H1 (cell line): ENCODE data around the gene FARS2. TPM values are rescaled to one million over a fixed set of nuclear protein-coding genes. Genes with fewer than 3 reads are reported as not detected.

Experiments used
- CTCF ChIA-PET: fragments of 300-600 bp; sonication (Branson Sonifier 250); formaldehyde crosslinking; loops from one replicate; lab custom pipeline; 2021; ENCODE audit not compliant: partially characterized antibody; lab: Charles Lee
- POLR2A ChIA-PET: fragments of 300-600 bp; sonication (Branson Sonifier 250); formaldehyde crosslinking; loops from one replicate; lab custom pipeline; 2021; ENCODE audit warnings: inconsistent platforms; ENCODE audit not compliant: partially characterized antibody; lab: Charles Lee
- DNase-seq, 2 experiments: peaks; one replicate each; pipeline versions ENCODE4 v3.0.0 to v3.0.0-alpha.2; 2010 to 2022; ENCODE audit warnings: low spot score in 2 of 2, low read depth in 1 of 2, mixed read lengths in 1 of 2
- FAIRE-seq: peaks from 2 replicates; lab custom pipeline; 2011; peaks lifted over from hg19 to GRCh38; lab: Jason Lieb, UNC
- H2AFZ ChIP-seq: 2 replicates; pipeline ENCODE4 v1.8.1; 2012; ENCODE audit warnings: low read length, inconsistent platforms
- H2AK5ac ChIP-seq: 2 replicates; pipeline ENCODE4 v1.6.1; 2013; ENCODE audit warnings: low read depth, low read length
- H2BK120ac ChIP-seq: replicated peaks from 2 replicates; pipeline ENCODE3; 2013; ENCODE audit warnings: low read depth, low read length, inconsistent platforms
- H2BK12ac ChIP-seq: 2 replicates; pipeline ENCODE4 v1.6.1; 2013; ENCODE audit warnings: low read depth, low read length
- H2BK15ac ChIP-seq: 2 replicates; pipeline ENCODE4 v1.6.1; 2013; ENCODE audit warnings: low read length
- H2BK20ac ChIP-seq: 2 replicates; pipeline ENCODE4 v1.6.1; 2013; ENCODE audit warnings: low read length
- H2BK5ac ChIP-seq: 2 replicates; pipeline ENCODE4 v1.6.1; 2013; ENCODE audit warnings: low read depth, low read length
- H3K14ac ChIP-seq: 2 replicates; pipeline ENCODE4 v1.6.1; 2013; ENCODE audit warnings: inconsistent platforms; ENCODE audit not compliant: insufficient read length
- H3K18ac ChIP-seq: 2 replicates; pipeline ENCODE4 v1.6.1; 2013; ENCODE audit warnings: low read length; ENCODE audit errors: extremely low read depth
- H3K23ac ChIP-seq: 2 replicates; pipeline ENCODE4 v1.6.1; 2013; ENCODE audit warnings: inconsistent platforms; ENCODE audit not compliant: insufficient read length
- H3K23me2 ChIP-seq: 2 replicates; pipeline ENCODE4 v1.6.1; 2013; ENCODE audit warnings: low read depth, low read length
- H3K27ac ChIP-seq: 2 replicates; pipeline ENCODE4 v1.6.1; 2011; ENCODE audit warnings: low read depth, low read length, inconsistent platforms
- H3K27me3 ChIP-seq, 4 experiments: replicated peaks in 1 of 4; 1 replicate in 1 of 4; 2 replicates in 3 of 4; pipeline versions ENCODE4 v1.6.1 to v1.8.1; 2011 to 2013; ENCODE audit warnings: low read length in 3 of 4, mild to moderate bottlenecking in 3 of 4, inconsistent platforms in 2 of 4, mixed read lengths in 2 of 4, moderate library complexity in 1 of 4; ENCODE audit not compliant: control insufficient read depth in 3 of 4, insufficient read depth in 3 of 4; ENCODE audit errors: extremely low read depth in 1 of 4
- H3K36me3 ChIP-seq, 4 experiments: 2 replicates each; pipeline versions ENCODE4 v1.6.1 to v1.8.1; 2011 to 2013; ENCODE audit warnings: mild to moderate bottlenecking in 4 of 4, low read length in 3 of 4, moderate library complexity in 2 of 4, control low read depth in 1 of 4, inconsistent platforms in 1 of 4; ENCODE audit not compliant: insufficient read depth in 4 of 4, control insufficient read depth in 2 of 4
- H3K4ac ChIP-seq: replicated peaks from 2 replicates; pipeline ENCODE3; 2013; ENCODE audit warnings: low read length, low read depth, mixed read lengths, inconsistent platforms; ENCODE audit not compliant: insufficient read length
- H3K4me1 ChIP-seq, 4 experiments: replicated peaks in 1 of 4; 1 replicate in 1 of 4; 2 replicates in 3 of 4; pipeline versions ENCODE4 v1.6.1 to v1.8.1; 2011 to 2013; ENCODE audit warnings: low read length in 3 of 4, inconsistent platforms in 2 of 4, mixed read lengths in 1 of 4; ENCODE audit not compliant: insufficient read depth in 4 of 4, control insufficient read depth in 3 of 4
- H3K4me2 ChIP-seq, 2 experiments: 2 replicates each; pipeline versions ENCODE4 v1.6.1 to v1.8.1; 2011 to 2013; ENCODE audit warnings: low read depth in 2 of 2, low read length in 2 of 2, control low read depth in 1 of 2, inconsistent platforms in 1 of 2, mild to moderate bottlenecking in 1 of 2; ENCODE audit not compliant: insufficient read depth in 1 of 2
- H3K4me3 ChIP-seq, 4 experiments: fragments of 200-600, 300-600 bp in 1 of 4; sonication (generic), shearing (Covaris generic), sonication (Bioruptor Twin) in 1 of 4; 2 replicates each; pipeline versions ENCODE4 v1.5.1 to v1.8.1; 2011 to 2016; ENCODE audit warnings: low read length in 4 of 4, low read depth in 3 of 4, control low read depth in 2 of 4, inconsistent platforms in 2 of 4, mild to moderate bottlenecking in 2 of 4, mixed read lengths in 1 of 4, moderate library complexity in 1 of 4; ENCODE audit not compliant: insufficient read depth in 2 of 4; ENCODE audit errors: extremely low read depth in 1 of 4
- H3K56ac ChIP-seq: replicated peaks from 2 replicates; pipeline ENCODE3; 2013; ENCODE audit warnings: low read depth, mild to moderate bottlenecking, mixed read lengths, low read length, inconsistent platforms; ENCODE audit not compliant: insufficient read length
- H3K79me1 ChIP-seq: 2 replicates; pipeline ENCODE4 v1.6.1; 2013; ENCODE audit warnings: low read depth, low read length, control low read depth
- H3K79me2 ChIP-seq, 2 experiments: 2 replicates each; pipeline versions ENCODE4 v1.6.1 to v1.8.1; 2012 to 2013; ENCODE audit warnings: low read length in 2 of 2, mild to moderate bottlenecking in 2 of 2, inconsistent platforms in 1 of 2; ENCODE audit not compliant: insufficient read depth in 2 of 2, control insufficient read depth in 1 of 2
- H3K9ac ChIP-seq, 4 experiments: replicated peaks in 1 of 4; 1 replicate in 1 of 4; 2 replicates in 3 of 4; pipeline versions ENCODE4 v1.6.1 to v1.8.1; 2011 to 2013; ENCODE audit warnings: low read depth in 3 of 4, low read length in 3 of 4, control low read depth in 2 of 4, mild to moderate bottlenecking in 2 of 4, moderate library complexity in 2 of 4, inconsistent platforms in 1 of 4; ENCODE audit errors: extremely low read depth in 1 of 4
- H3K9me3 ChIP-seq, 2 experiments: 2 replicates each; pipeline versions ENCODE4 v1.6.1 to v1.8.1; 2012 to 2013; ENCODE audit warnings: mild to moderate bottlenecking in 2 of 2, moderate library complexity in 2 of 2, control low read depth in 1 of 2, inconsistent platforms in 1 of 2, low read depth in 1 of 2, low read length in 1 of 2, mixed read lengths in 1 of 2; ENCODE audit not compliant: insufficient read depth in 2 of 2
- H4K20me1 ChIP-seq, 2 experiments: replicated peaks in 1 of 2; 2 replicates each; pipeline versions ENCODE3 to v1.8.1; 2011 to 2013; ENCODE audit warnings: inconsistent platforms in 2 of 2, low read length in 2 of 2, mild to moderate bottlenecking in 1 of 2; ENCODE audit not compliant: insufficient read depth in 2 of 2, control insufficient read depth in 1 of 2
- H4K5ac ChIP-seq: 2 replicates; pipeline ENCODE4 v1.6.1; 2013; ENCODE audit warnings: low read length, low read depth, mixed read lengths, inconsistent platforms; ENCODE audit not compliant: insufficient read length
- H4K8ac ChIP-seq: 2 replicates; pipeline ENCODE4 v1.8.0; 2013; ENCODE audit warnings: mild to moderate bottlenecking, moderate library complexity, low read length, inconsistent platforms; ENCODE audit not compliant: insufficient read depth; ENCODE audit errors: extremely low read depth
- H4K91ac ChIP-seq: replicated peaks from 2 replicates; pipeline ENCODE3; 2013; ENCODE audit warnings: low read length, mixed read lengths, inconsistent platforms; ENCODE audit not compliant: insufficient read length
- ASH2L ChIP-seq: fragments of 200-600, 300-600 bp; sonication (generic); IDR thresholded peaks from one replicate; pipeline ENCODE4 v1.7.1; 2017; ENCODE audit warnings: low read length
- CEBPB ChIP-seq: IDR thresholded peaks from 2 replicates; pipeline ENCODE4 v1.6.1; 2012; ENCODE audit warnings: low read depth, low read length
- CHD2 ChIP-seq: IDR thresholded peaks from 2 replicates; pipeline ENCODE4 v1.6.1; 2012; ENCODE audit warnings: low read length, improper control_type of control experiment
- CREB1 ChIP-seq: IDR thresholded peaks from 2 replicates; pipeline ENCODE4 v1.6.1; 2012; ENCODE audit warnings: inconsistent platforms
- GABPA ChIP-seq: IDR thresholded peaks from 2 replicates; pipeline ENCODE4 v1.6.1; 2011; ENCODE audit warnings: mild to moderate bottlenecking, low read length, moderate library complexity, borderline replicate concordance; ENCODE audit not compliant: insufficient read depth
- PHF8 ChIP-seq: fragments of 200-600 bp; sonication (generic); conservative IDR thresholded peaks from 2 replicates; pipeline ENCODE4 v1.7.1; 2012; ENCODE audit warnings: low read depth, mild to moderate bottlenecking, inconsistent platforms, low read length, moderate library complexity
- POU5F1 ChIP-seq: IDR thresholded peaks from 2 replicates; pipeline ENCODE4 v1.6.1; 2011; ENCODE audit warnings: low read depth, mild to moderate bottlenecking, low read length, moderate library complexity
- RAD21 ChIP-seq, 2 experiments: IDR thresholded peaks in 1 of 2; conservative IDR thresholded peaks in 1 of 2; 2 replicates each; pipeline ENCODE4 v1.6.1; 2011; ENCODE audit warnings: low read depth in 2 of 2, low read length in 2 of 2, improper control_type of control experiment in 1 of 2, inconsistent platforms in 1 of 2, mild to moderate bottlenecking in 1 of 2, moderate library complexity in 1 of 2
- SUZ12 ChIP-seq: fragments of 200-600 bp; sonication (generic); IDR thresholded peaks from 2 replicates; pipeline ENCODE4 v1.6.1; 2012; ENCODE audit warnings: mild to moderate bottlenecking, inconsistent platforms, low read length, moderate library complexity, mixed read lengths
- ZNF274 ChIP-seq: IDR thresholded peaks from 2 replicates; pipeline ENCODE4 v1.7.0; 2012; ENCODE audit warnings: low read length, borderline replicate concordance; ENCODE audit errors: extremely low read depth
- WGBS, 2 experiments: shearing (Covaris generic) in 1 of 2; methylation state at CpG; one replicate each; pipeline versions ENCODE4 v1.1.6 to v1.1.7; 2013 to 2015; ENCODE audit warnings: low lambda C conversion rate in 2 of 2, mixed read lengths in 2 of 2, inconsistent platforms in 1 of 2, low coverage in 1 of 2, missing lambda C conversion rate in 1 of 2; ENCODE audit not compliant: insufficient replicate concordance in 2 of 2, insufficient coverage in 1 of 2, insufficient read length in 1 of 2; ENCODE audit errors: extremely low coverage in 1 of 2, missing lambda C conversion rate in 1 of 2; 5-methylcytosine and 5-hydroxymethylcytosine counted together
- polyA plus RNA-seq, 7 experiments: library from polyadenylated mRNA; depleted of rRNA in 3 of 7; stranded (reverse) in 5 of 7; unstranded in 2 of 7; fragments of >200 nt in 5 of 7; fragments of 200-250 nt in 2 of 7; gene quantifications; 1 replicate in 5 of 7; 2 replicates in 1 of 7; 4 replicates in 1 of 7; pipeline versions ENCODE4 v1.2.1 to v1.2.3, GENCODE V29; 2011 to 2013; ENCODE audit warnings: missing spikeins in 2 of 7, mixed read lengths in 2 of 7
- total RNA-seq: library from RNA; stranded (reverse); fragmentation: NEBNext Ultra II Directional; extraction: Animal tissue kit (Norgen Biotek cat#: 25700); gene quantifications from 2 replicates; pipeline ENCODE4 v1.2.1, GENCODE V29; 2021
- TF ChIP-seq, protein P1 (sequence below): IDR thresholded peaks from 2 replicates; pipeline ENCODE4 v1.6.1; 2012; ENCODE audit warnings: inconsistent platforms

FARS2 gene
- total and polyA plus RNA-seq, 2 of the 8 experiments (the other 6 are each of a cell fraction or from before 2014, with no cell fraction given), result 11.7 to 14.4 TPM

- no peak overlapping the region for H3K4ac ChIP-seq
- H3K4me3 ChIP-seq, result no peak overlapping the region
- H3K23ac ChIP-seq, result no peak overlapping the region
- CTCF ChIA-PET, result interaction anchor here (0.6 to 1.2 kb wide), 3 partner anchors 451 to 600 kb away, joined by 3 read pairs; no protein-coding TSS in a partner anchor
- H3K36me3 ChIP-seq, result no peaks in the 10 kb centered on the region
- peaks cover 0 to 2% (median 0%) of the 10 kb centered on the region in 4 experiments; a peak in 1 of 7 replicates for H3K4me1 ChIP-seq
- H3K9me3 ChIP-seq, result 0 out of 4 replicates have a peak, but pooled peaks cover 0 to 2% of the 10 kb centered on the region in 2 experiments
- no peak overlapping the region for H4K5ac ChIP-seq
- H3K14ac ChIP-seq, result no peak overlapping the region
- no peaks in the 10 kb centered on the region for H3K79me2 ChIP-seq
- no peak overlapping the region for H3K4me2 ChIP-seq
- WGBS, 2 experiments, result 90% methylated on average over 7 of the region's 7 CpGs; no CpG with 5 or more reads in 1 of the 2 experiments
- H3K79me1 ChIP-seq, result no peaks in the 10 kb centered on the region; the same call in 1 of the 2 replicates
- H2BK12ac ChIP-seq, result no peak overlapping the region
- H2BK20ac ChIP-seq, result no peak overlapping the region
- H2AFZ ChIP-seq, result no peak overlapping the region
- TF ChIP-seq PHF8, result no peak
- no peak for TF ChIP-seq RAD21 (IDR thresholded peaks at IDR 0.05 in 1 of 2, conservative IDR thresholded peaks at IDR 0.05 in 1 of 2; ENCODE audit: low read depth in 2 of 2, low read length in 2 of 2)
- TF ChIP-seq, protein P1, sequence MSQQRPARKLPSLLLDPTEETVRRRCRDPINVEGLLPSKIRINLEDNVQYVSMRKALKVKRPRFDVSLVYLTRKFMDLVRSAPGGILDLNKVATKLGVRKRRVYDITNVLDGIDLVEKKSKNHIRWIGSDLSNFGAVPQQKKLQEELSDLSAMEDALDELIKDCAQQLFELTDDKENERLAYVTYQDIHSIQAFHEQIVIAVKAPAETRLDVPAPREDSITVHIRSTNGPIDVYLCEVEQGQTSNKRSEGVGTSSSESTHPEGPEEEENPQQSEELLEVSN, result no peak
- TF ChIP-seq CREB1, result no peak
- TF ChIP-seq ZNF274, result no peak
- TF ChIP-seq CHD2, result no peak
- no peak for TF ChIP-seq POU5F1
- TF ChIP-seq CEBPB, result no peak
- TF ChIP-seq SUZ12, result no peak
- no peak for TF ChIP-seq ASH2L
- no peak for TF ChIP-seq GABPA
- TF ChIP-seq, all 59 proteins: peak for 0
- no peak overlapping the region for H2BK120ac ChIP-seq
- H4K91ac ChIP-seq, result no peak overlapping the region
- no peaks in the 10 kb centered on the region for H3K23me2 ChIP-seq
- DNase-seq, result no peak
- no peak overlapping the region for H3K56ac ChIP-seq
- H4K20me1 ChIP-seq, result peaks cover 0 to 2% of the 10 kb centered on the region in 2 experiments
- H2AK5ac ChIP-seq, result no peak overlapping the region
- H3K27ac ChIP-seq, result no peak overlapping the region
- FAIRE-seq, result no peak
- no peaks in the 10 kb centered on the region for H3K27me3 ChIP-seq
- H2BK15ac ChIP-seq, result no peak overlapping the region
- no peak overlapping the region for H4K8ac ChIP-seq
- H2BK5ac ChIP-seq, result no peak overlapping the region
- POLR2A ChIA-PET, result no interaction called here
- H3K9ac ChIP-seq, result no peak overlapping the region
- no peak overlapping the region for H3K18ac ChIP-seq
These were observed 164.0 kb downstream of the FARS2 start for GRCh38 chr6:5425267-5425666.
